K562 (cell line): ENCODE results near the gene RBM12. TPM values are rescaled to one million over a fixed set of nuclear protein-coding genes. Genes with fewer than 3 reads are reported as not detected.

ENCODE experiments used
- ATAC-seq: fragments of 200-7000 bp; cut with Tn5 transposase; 3 replicates; pipeline ENCODE4 v1.9.1; 2020; ENCODE audit warnings: moderate library complexity
- BruUV-seq: library from RNA; stranded (reverse); fragments of 400-500 nt; replicated peaks from 2 replicates; lab custom pipeline; 2021; lab: Mats Ljungman, UMichigan
- CTCF ChIA-PET: fragments of 300-600 bp; formaldehyde crosslinking; extraction: SDS; loops from one replicate; lab custom pipeline; 2021; ENCODE audit warnings: low intra/inter-chr PET ratio; lab: Yijun Ruan, JAX
- POLR2A ChIA-PET: fragments of 300-600, 350-650 bp; sonication (Branson Sonifier 250); formaldehyde crosslinking; extraction: SDS; loops from one replicate; lab custom pipeline; 2021; ENCODE audit warnings: antibody characterized with exemption, inconsistent platforms; lab: Yijun Ruan, JAX
- DNase-seq, 4 experiments: peaks; one replicate each; pipeline versions ENCODE4 v3.0.0 to v3.0.0-alpha.2; 2011 to 2018; ENCODE audit warnings: low spot score in 3 of 4, mixed read lengths in 3 of 4; ENCODE audit errors: extremely low read depth in 1 of 4
- FAIRE-seq: peaks from 2 replicates; lab custom pipeline; 2011; peaks lifted over from hg19 to GRCh38; lab: Jason Lieb, UNC
- H2AFZ ChIP-seq: 2 replicates; pipeline ENCODE4 v1.6.0; 2011; ENCODE audit warnings: low read depth, low read length, control low read depth, inconsistent platforms
- H3K27ac ChIP-seq: fragments of 200-600 bp; 3 replicates; pipeline ENCODE4 v1.8.0; 2011; ENCODE audit warnings: low read depth, mild to moderate bottlenecking, control low read depth, inconsistent platforms, low read length, moderate library complexity, mixed read lengths; ENCODE audit errors: extremely low read depth
- H3K27me3 ChIP-seq, 2 experiments: fragments of 300-600 bp in 1 of 2; 2 replicates in 1 of 2; 3 replicates in 1 of 2; pipeline versions ENCODE4 v1.6.0 to v1.8.0; 2011; ENCODE audit warnings: inconsistent platforms in 2 of 2, low read length in 2 of 2, mild to moderate bottlenecking in 1 of 2, mixed read lengths in 1 of 2, moderate library complexity in 1 of 2; ENCODE audit not compliant: control insufficient read depth in 2 of 2, insufficient read depth in 2 of 2
- H3K36me3 ChIP-seq: fragments of 300-600 bp; 3 replicates; pipeline ENCODE4 v1.8.0; 2011; ENCODE audit warnings: mild to moderate bottlenecking, low read length, inconsistent platforms; ENCODE audit not compliant: control insufficient read depth, insufficient read depth
- H3K4me1 ChIP-seq, 2 experiments: fragments of 200-600 bp in 1 of 2; replicated peaks in 1 of 2; 2 replicates in 1 of 2; 3 replicates in 1 of 2; pipeline versions ENCODE4 v1.5.1 to v1.8.0; 2011; ENCODE audit warnings: inconsistent platforms in 2 of 2, low read length in 2 of 2, mild to moderate bottlenecking in 1 of 2, mixed read lengths in 1 of 2, moderate library complexity in 1 of 2; ENCODE audit not compliant: control insufficient read depth in 2 of 2, insufficient read depth in 2 of 2
- H3K4me2 ChIP-seq: 2 replicates; pipeline ENCODE4 v1.6.1; 2011; ENCODE audit warnings: low read length, control low read depth, inconsistent platforms, mixed read lengths; ENCODE audit not compliant: insufficient read depth
- H3K4me3 ChIP-seq: fragments of 200-600 bp; sonication (generic), shearing (Covaris generic); 2 replicates; pipeline ENCODE4 v1.5.1; 2016; ENCODE audit warnings: control low read depth, inconsistent platforms
- H3K79me2 ChIP-seq: fragments of 200-600 bp; 3 replicates; pipeline ENCODE4 v1.8.0; 2011; ENCODE audit warnings: low read length, inconsistent platforms; ENCODE audit not compliant: control insufficient read depth, insufficient read depth
- H3K9ac ChIP-seq, 2 experiments: 2 replicates each; pipeline versions ENCODE4 v1.6.0 to v1.6.1; 2011; ENCODE audit warnings: low read depth in 2 of 2, low read length in 2 of 2, control low read depth in 1 of 2, inconsistent platforms in 1 of 2, mild to moderate bottlenecking in 1 of 2, mixed read lengths in 1 of 2; ENCODE audit not compliant: insufficient read depth in 1 of 2
- H3K9me1 ChIP-seq: one replicate; pipeline ENCODE4 v1.6.0; 2011; ENCODE audit warnings: inconsistent platforms, mild to moderate bottlenecking, low read length, moderate library complexity; ENCODE audit not compliant: control insufficient read depth, insufficient read depth
- H3K9me3 ChIP-seq: replicated peaks from 2 replicates; pipeline ENCODE4 v1.5.1; 2011; ENCODE audit warnings: low read depth, low read length, inconsistent platforms; ENCODE audit not compliant: control insufficient read depth, insufficient read depth
- H4K20me1 ChIP-seq: replicated peaks from 2 replicates; pipeline ENCODE4 v1.6.1; 2011; ENCODE audit warnings: low read length, inconsistent platforms, mixed read lengths; ENCODE audit not compliant: control insufficient read depth, insufficient read depth
- CHD2 ChIP-seq: IDR thresholded peaks from 2 replicates; pipeline ENCODE4 v1.6.1; 2011; ENCODE audit warnings: low read depth, low read length
- CREB3 ChIP-seq: fragments of 450-650 bp; conservative IDR thresholded peaks from 2 replicates; pipeline ENCODE4 v1.6.1; 2016; ENCODE audit warnings: missing genetic modification characterization, low read depth, mild to moderate bottlenecking, missing compliant biosample characterization, moderate library complexity
- EGR1 ChIP-seq: fragments of 450-650 bp; conservative IDR thresholded peaks from 2 replicates; pipeline ENCODE4 v1.6.1; 2017; ENCODE audit warnings: mild to moderate bottlenecking
- ELK1 ChIP-seq: sonication (generic); formaldehyde crosslinking; IDR thresholded peaks from 2 replicates; pipeline ENCODE4 v1.8.1; 2022; ENCODE audit warnings: missing genetic modification reagents
- FOXO4 ChIP-seq: fragments of 450-650 bp; formaldehyde crosslinking; IDR thresholded peaks from 2 replicates; pipeline ENCODE4 v1.4.0; 2020; ENCODE audit warnings: mild to moderate bottlenecking, moderate library complexity
- IRF2 ChIP-seq: sonication (generic); formaldehyde crosslinking; IDR thresholded peaks from 2 replicates; pipeline ENCODE4 v1.8.1; 2022; ENCODE audit warnings: mild to moderate bottlenecking, missing genetic modification reagents
- KLF16 ChIP-seq: IDR thresholded peaks from 2 replicates; pipeline ENCODE4 v1.6.1; 2016; ENCODE audit warnings: antibody characterized with exemption
- LEF1 ChIP-seq: fragments of 450-650 bp; IDR thresholded peaks from 2 replicates; pipeline ENCODE4 v1.6.1; 2016; ENCODE audit warnings: mild to moderate bottlenecking
- MAFK ChIP-seq: IDR thresholded peaks from 2 replicates; pipeline ENCODE4 v1.6.1; 2011; ENCODE audit warnings: low read length, improper control_type of control experiment
- NFRKB ChIP-seq: fragments of 450-650 bp; IDR thresholded peaks from 2 replicates; pipeline ENCODE4 v1.6.1; 2016; ENCODE audit warnings: low read depth
- ZBTB49 ChIP-seq: sonication (generic); formaldehyde crosslinking; IDR thresholded peaks from 2 replicates; pipeline ENCODE4 v1.8.0; 2022; ENCODE audit warnings: missing genetic modification reagents, mild to moderate bottlenecking, borderline replicate concordance
- ZC3H4 ChIP-seq: sonication (generic); formaldehyde crosslinking; IDR thresholded peaks from 2 replicates; pipeline ENCODE4 v1.9.0; 2021; ENCODE audit warnings: missing genetic modification reagents, borderline replicate concordance
- ZC3H8 ChIP-seq: fragments of 450-650 bp; IDR thresholded peaks from 2 replicates; pipeline ENCODE4 v1.6.1; 2017
- ZNF165 ChIP-seq: fragments of 250-450 bp; sonication (Bioruptor Pico); IDR thresholded peaks from 2 replicates; pipeline ENCODE4 v1.4.0; 2020; ENCODE audit warnings: borderline replicate concordance
- ZNF431 ChIP-seq: sonication (generic); formaldehyde crosslinking; IDR thresholded peaks from 2 replicates; pipeline ENCODE4 v1.8.0; 2022; ENCODE audit warnings: mild to moderate bottlenecking, missing genetic modification reagents
- WGBS: fragments of 100-300 bp; shearing (Covaris generic); methylation state at CpG from one replicate; pipeline ENCODE4 v1.1.6; 2016; ENCODE audit warnings: low coverage, mixed read lengths; ENCODE audit not compliant: insufficient coverage; ENCODE audit errors: missing lambda C conversion rate; 5-methylcytosine and 5-hydroxymethylcytosine counted together
- in situ Hi-C: fragments of 300-500 bp; cut with MboI; formaldehyde crosslinking; loops from 4 replicates; pipeline ENCODE4 v1.15.0; 2018; ENCODE audit warnings: inconsistent platforms, mixed read lengths
- intact Hi-C: fragments of 100-400 bp; cut with micrococcal nuclease; formaldehyde crosslinking; loops from 2 replicates; pipeline ENCODE4 v1.14.2; 2022
- polyA plus RNA-seq, 8 experiments: library from polyadenylated mRNA; depleted of rRNA in 4 of 8; stranded (reverse) in 5 of 8; unstranded in 3 of 8; fragments of >200 nt; fragmentation: Nextera tagmentation in 2 of 8; fragmentation: Illumina TruSeq in 1 of 8; extraction: Ambion mirVana in 2 of 8; extraction: Trizol in 1 of 8; gene quantifications; 2 replicates each; pipeline versions ENCODE4 v1.2.1 to v1.2.3, GENCODE V29; 2011 to 2014; ENCODE audit warnings: inconsistent platforms in 1 of 8, missing spikeins in 1 of 8
- total RNA-seq, 7 experiments: library from RNA; depleted of rRNA in 6 of 7; stranded (reverse); fragments of >200 nt in 6 of 7; fragmentation: Illumina TruSeq in 2 of 7; extraction: Trizol in 2 of 7; gene quantifications; 2 replicates each; pipeline versions ENCODE4 v1.2.1 to v1.2.3, GENCODE V29; 2011 to 2021; ENCODE audit warnings: low replicate concordance in 1 of 7

Gene RBM12
- total and polyA plus RNA-seq, 9 of the 15 experiments (the other 6 are each of a cell fraction or from before 2014, with no cell fraction given): 5.0 to 162 (median 73.3) TPM

GRCh38 chr20:35616465-35617396 lies 48.0 kb downstream of the RBM12 start:
- no peaks in the 10 kb centered on the region for H3K9me1 ChIP-seq
- intact Hi-C loops (loop anchor here (2.0 to 10.0 kb wide), 3 partner anchors 46 to 152 kb away; partner anchors contain the start of genes CPNE1, NFS1, RBM12 and ROMO1), in situ Hi-C loops (no loop called here)
- ATAC-seq: peak; percentile 85
- H3K36me3 ChIP-seq: 0 out of 3 replicates have a peak, but pooled peaks cover 4% of the 10 kb centered on the region
- ChIA-PET CTCF (interaction anchor here (0.8 kb wide), 1 partner anchor 50 kb away, joined by 3 read pairs; no protein-coding TSS in a partner anchor), POLR2A (interaction anchor here (0.6 to 2.2 kb wide), 28 partner anchors 9 to 155 kb away, joined by 3 to 9 read pairs (median 4); partner anchors contain the start of genes CPNE1, NFS1, RBM12 and RBM39)
- peak overlapping the region; percentile 75 for H3K4me2 ChIP-seq
- no peaks in the 10 kb centered on the region for H3K27me3 ChIP-seq
- 2% methylated on average over 44 of the region's 57 CpGs for WGBS
- H3K27ac ChIP-seq: peak overlapping the region; percentile 84
- BruUV-seq: TSS peak; percentile 58
- H3K9ac ChIP-seq: peak overlapping the region; percentile 55 to 94
- peak; percentile 87 to 100 (median 89) for DNase-seq
- 0 out of 3 replicates have a peak, but pooled peaks cover 4% of the 10 kb centered on the region for H3K79me2 ChIP-seq
- no peaks in the 10 kb centered on the region for H3K9me3 ChIP-seq
- H4K20me1 ChIP-seq: no peaks in the 10 kb centered on the region
- peaks cover 7 to 39% of the 10 kb centered on the region in 2 experiments; a peak in 4 of 5 replicates for H3K4me1 ChIP-seq
- H2AFZ ChIP-seq: peak overlapping the region; percentile 86
- FAIRE-seq: peak; percentile 99
- peak overlapping the region; percentile 42 for H3K4me3 ChIP-seq
- TF ChIP-seq MAFK: no peak
- TF ChIP-seq ZC3H8: no peak
- TF ChIP-seq KLF16: no peak
- TF ChIP-seq FOXO4 (CRISPR knock-in tag): no peak
- TF ChIP-seq LEF1: no peak
- no peak for TF ChIP-seq ELK1
- no peak for TF ChIP-seq ZBTB49 (CRISPR knock-in tag)
- TF ChIP-seq ZC3H4 (CRISPR knock-in tag): no peak
- TF ChIP-seq ZNF165 (CRISPR knock-in tag): no peak
- 0 out of 2 replicates have a peak, but pooled peaks have one; percentile 50 for TF ChIP-seq NFRKB
- TF ChIP-seq ZNF431 (CRISPR knock-in tag): no peak
- TF ChIP-seq CHD2: no peak
- no peak for TF ChIP-seq EGR1
- TF ChIP-seq IRF2 (CRISPR knock-in tag): no peak
- no peak for TF ChIP-seq CREB3 (tag)
